Measurements from ENCODE around the gene ZNF761.
A peak's percentile ranks its signal among the peaks of the same experiment; 100 is the strongest.

GRCh38 chr19:53394974-53395839 is 36.6 kb upstream of the ZNF761 start, which contains the start of gene ZNF765:
- TF ChIP-seq CTCF (IDR thresholded peaks at IDR 0.05; ENCODE audit: insufficient read depth, low read length, poor library complexity, severe bottlenecking) = peak; percentile 13
- TF ChIP-seq EZH2phosphoT487 (conservative IDR thresholded peaks at IDR 0.05; ENCODE audit: low read length) = no peak

Measured in SU-DHL-6 (cell line).